Spleen (tissue), 11 donors: ENCODE data around the gene IL1R2. TPM values are rescaled to one million over a fixed set of nuclear protein-coding genes. Genes with fewer than 3 reads are reported as not detected.
"Not testable (repeated sequence)": the region's sequence is repeated elsewhere in the genome, so short reads cannot be mapped to it uniquely, and the experiment has no call there.

Experiments used
- DNase-seq: peaks from one replicate; pipeline ENCODE4 v3.0.0-alpha.2; 2020
- H3K27ac ChIP-seq, 8 donors: fragments of 200-600 bp; sonication (generic) in 7 of 8; 1 replicate in 4 of 8; 2 replicates in 4 of 8; pipeline versions ENCODE4 v1.5.0 to v1.8.0; 2016 to 2021; ENCODE audit warnings: inconsistent platforms in 4 of 8, mild to moderate bottlenecking in 4 of 8, moderate library complexity in 1 of 8
- H3K27me3 ChIP-seq, 7 donors: fragments of 200-600 bp; sonication (generic) in 6 of 7; replicated peaks in 1 of 7; 1 replicate in 4 of 7; 2 replicates in 3 of 7; pipeline versions ENCODE4 v1.5.0 to v1.8.0; 2016 to 2021; ENCODE audit warnings: inconsistent platforms in 3 of 7, mild to moderate bottlenecking in 1 of 7
- H3K36me3 ChIP-seq, 6 donors: fragments of 200-600 bp; sonication (generic) in 5 of 6; 1 replicate in 4 of 6; 2 replicates in 2 of 6; pipeline versions ENCODE4 v1.5.0 to v1.8.0; 2016 to 2021; ENCODE audit warnings: inconsistent platforms in 2 of 6
- H3K4me1 ChIP-seq, 6 donors: fragments of 200-600 bp; sonication (generic) in 5 of 6; 1 replicate in 3 of 6; 2 replicates in 3 of 6; pipeline versions ENCODE4 v1.5.0 to v1.8.0; 2016 to 2021; ENCODE audit warnings: inconsistent platforms in 3 of 6
- H3K4me3 ChIP-seq, 8 donors: fragments of 200-600 bp; sonication (generic) in 7 of 8; 1 replicate in 4 of 8; 2 replicates in 4 of 8; pipeline versions ENCODE4 v1.5.0 to v1.8.0; 2016 to 2021; ENCODE audit warnings: inconsistent platforms in 4 of 8, mild to moderate bottlenecking in 4 of 8, moderate library complexity in 2 of 8
- H3K9me3 ChIP-seq, 8 donors: fragments of 200-600 bp; sonication (generic) in 7 of 8; 1 replicate in 4 of 8; 2 replicates in 4 of 8; pipeline versions ENCODE4 v1.5.0 to v1.8.0; 2016 to 2021; ENCODE audit warnings: inconsistent platforms in 4 of 8
- POLR2A ChIP-seq, 3 donors: fragments of 450-650 bp; IDR thresholded peaks; one replicate each; pipeline ENCODE4 v1.5.1; 2017; ENCODE audit warnings: antibody characterized with exemption in 3 of 3, mild to moderate bottlenecking in 1 of 3
- POLR2AphosphoS5 ChIP-seq, 3 donors: sonication (generic); formaldehyde crosslinking; IDR thresholded peaks; one replicate each; pipeline ENCODE4 v1.5.1; 2017; ENCODE audit warnings: antibody characterized with exemption in 3 of 3
- WGBS, 5 donors: extraction: QIAGEN DNeasy Blood & Tissue Kit in 3 of 5; methylation state at CpG; one replicate each; pipeline versions ENCODE4 v1.1.5 to v1.1.7; 2013 to 2018; 5-methylcytosine and 5-hydroxymethylcytosine counted together
- intact Hi-C: fragments of 100-400 bp; cut with DNase I; formaldehyde crosslinking; loops from one replicate; pipeline ENCODE4 v1.15.0; 2023; ENCODE audit warnings: low total_unique reads
- polyA plus RNA-seq, 3 donors: library from polyadenylated mRNA; stranded (reverse); fragments of 200-250 nt; gene quantifications; one replicate each; pipeline ENCODE4 v1.2.1, GENCODE V29; 2013
- total RNA-seq, 7 donors: library from RNA; depleted of rRNA in 3 of 7; stranded (reverse); fragments of >200 nt in 3 of 7; fragmentation: NEBNext Ultra II Directional in 4 of 7; extraction: Animal tissue kit (Norgen Biotek cat#: 25700) in 4 of 7; gene quantifications; one replicate each; pipeline versions ENCODE4 v1.1.0 to v1.2.1, GENCODE V29; 2016 to 2021
- TF ChIP-seq, protein P1 (sequence below), 11 experiments: fragments of 200-600 bp in 7 of 11; fragments of 450-650 bp in 4 of 11; sonication (generic) in 4 of 11; IDR thresholded peaks in 8 of 11; conservative IDR thresholded peaks in 3 of 11; 1 replicate in 7 of 11; 2 replicates in 4 of 11; pipeline versions ENCODE4 v1.4.0 to v1.8.0; 2016 to 2021; ENCODE audit warnings: antibody characterized with exemption in 11 of 11, inconsistent platforms in 4 of 11, mild to moderate bottlenecking in 1 of 11
- donor health status: healthy with polysubstance abuse.
- donor health status: DM: no; HTN: no; CAD: no; lungs with moderate emphysema.
- donor health status: DM: no; HTN: no; CAD: no.
- donor health status: Bipolar disorder and iron deficiency.
- donor health status: healthy.
- donor health status: DM: no; HTN: no; CAD: no.
- donor health status: DM: yes; HTN: yes; CAD: no.

Gene IL1R2
- total and polyA plus RNA-seq, 10 donors, result 20.1 to 607 (median 116) TPM

- Histone ChIP-seq H3K9me3 (no peaks in the 10 kb centered on the region), H3K27ac (peak overlapping the region in 1 of 8 donors; percentile 95), H3K27me3 (no peaks in the 10 kb centered on the region), H3K4me1 (peaks cover 3 to 74% (median 15%) of the 10 kb centered on the region in 6 donors), H3K36me3 (peaks cover 0 to 84% (median 0%) of the 10 kb centered on the region in 6 donors), H3K4me3 (peak overlapping the region in 2 of 8 donors; percentile 19 to 22)
- TF ChIP-seq POLR2A (IDR thresholded peaks at IDR 0.05) (no peak), POLR2AphosphoS5 (IDR thresholded peaks at IDR 0.05) (no peak)
- TF ChIP-seq, protein P1, sequence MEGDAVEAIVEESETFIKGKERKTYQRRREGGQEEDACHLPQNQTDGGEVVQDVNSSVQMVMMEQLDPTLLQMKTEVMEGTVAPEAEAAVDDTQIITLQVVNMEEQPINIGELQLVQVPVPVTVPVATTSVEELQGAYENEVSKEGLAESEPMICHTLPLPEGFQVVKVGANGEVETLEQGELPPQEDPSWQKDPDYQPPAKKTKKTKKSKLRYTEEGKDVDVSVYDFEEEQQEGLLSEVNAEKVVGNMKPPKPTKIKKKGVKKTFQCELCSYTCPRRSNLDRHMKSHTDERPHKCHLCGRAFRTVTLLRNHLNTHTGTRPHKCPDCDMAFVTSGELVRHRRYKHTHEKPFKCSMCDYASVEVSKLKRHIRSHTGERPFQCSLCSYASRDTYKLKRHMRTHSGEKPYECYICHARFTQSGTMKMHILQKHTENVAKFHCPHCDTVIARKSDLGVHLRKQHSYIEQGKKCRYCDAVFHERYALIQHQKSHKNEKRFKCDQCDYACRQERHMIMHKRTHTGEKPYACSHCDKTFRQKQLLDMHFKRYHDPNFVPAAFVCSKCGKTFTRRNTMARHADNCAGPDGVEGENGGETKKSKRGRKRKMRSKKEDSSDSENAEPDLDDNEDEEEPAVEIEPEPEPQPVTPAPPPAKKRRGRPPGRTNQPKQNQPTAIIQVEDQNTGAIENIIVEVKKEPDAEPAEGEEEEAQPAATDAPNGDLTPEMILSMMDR (IDR thresholded peaks at IDR 0.05 in 8 of 11, conservative IDR thresholded peaks at IDR 0.05 in 3 of 11), result no peak
- intact Hi-C loops, result loop anchor here (10.0 kb wide), 1 partner anchor 444 kb away; no protein-coding TSS in a partner anchor
- WGBS, 5 donors, result 78 to 87% (median 84%) methylated on average over 7 of the region's 7 CpGs
- DNase-seq, result no peak
These were observed 9.3 kb downstream of the IL1R2 start for GRCh38 chr2:102000813-102001766.

- no peaks in the 10 kb centered on the region for H3K9me3 ChIP-seq
- peaks cover 0 to 85% (median 0%) of the 10 kb centered on the region in 6 donors for H3K36me3 ChIP-seq
- peak overlapping the region in 1 of 8 donors; percentile 95 for H3K27ac ChIP-seq
- no peak overlapping the region for H3K4me3 ChIP-seq
- intact Hi-C loops, result loop anchor here (10.0 kb wide), 1 partner anchor 443 kb away; no protein-coding TSS in a partner anchor
- no peak for DNase-seq
- no peaks in the 10 kb centered on the region for H3K27me3 ChIP-seq
- TF ChIP-seq POLR2AphosphoS5 (IDR thresholded peaks at IDR 0.05) (no peak), POLR2A (IDR thresholded peaks at IDR 0.05) (no peak)
- TF ChIP-seq, protein P1 (IDR thresholded peaks at IDR 0.05 in 8 of 11, conservative IDR thresholded peaks at IDR 0.05 in 3 of 11), result no peak
- peaks cover 10 to 79% (median 20%) of the 10 kb centered on the region in 6 donors for H3K4me1 ChIP-seq
- WGBS, 5 donors, result 75 to 88% (median 79%) methylated on average over 4 of the region's 4 CpGs
These were observed 10.0 kb downstream of the IL1R2 start for GRCh38 chr2:102001767-102002142.

DNA sequence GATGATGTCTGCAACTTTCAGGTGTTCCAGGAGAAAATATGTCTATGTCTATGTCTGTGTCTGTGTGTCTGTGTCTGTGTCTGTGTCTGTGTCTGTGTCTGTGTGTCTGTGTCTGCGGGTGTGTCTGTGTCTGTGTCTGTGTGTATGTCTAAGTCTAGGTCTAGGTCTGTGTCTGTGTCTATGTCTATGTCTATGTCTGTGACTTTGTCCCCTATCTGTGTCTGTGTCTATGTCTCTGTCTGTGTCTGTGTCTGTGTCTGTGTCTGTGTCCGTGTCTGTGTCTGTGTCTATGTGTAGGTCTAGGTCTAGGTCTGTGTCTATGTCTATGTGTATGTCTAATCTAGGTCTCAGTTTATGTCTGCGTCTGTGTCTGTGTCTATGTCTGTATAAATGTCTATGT is 10.5 kb downstream of the IL1R2 start:
- Histone ChIP-seq H3K4me1 (peaks cover 10 to 76% (median 19%) of the 10 kb centered on the region in 6 donors), H3K9me3 (no peaks in the 10 kb centered on the region), H3K36me3 (peaks cover 0 to 85% (median 0%) of the 10 kb centered on the region in 6 donors), H3K4me3 (no peak overlapping the region), H3K27me3 (no peaks in the 10 kb centered on the region), H3K27ac (peak overlapping the region in 1 of 8 donors; percentile 95)
- no peak for TF ChIP-seq POLR2AphosphoS5 (IDR thresholded peaks at IDR 0.05)
- TF ChIP-seq POLR2A (IDR thresholded peaks at IDR 0.05), result no peak
- TF ChIP-seq, protein P1 (IDR thresholded peaks at IDR 0.05 in 8 of 11, conservative IDR thresholded peaks at IDR 0.05 in 3 of 11), result no peak
- WGBS, 5 donors, result 75 to 92% (median 79%) methylated on average over 3 of the region's 3 CpGs
- intact Hi-C loops, result loop anchor here (10.0 kb wide), 1 partner anchor 443 kb away; no protein-coding TSS in a partner anchor
- no peak for DNase-seq

GRCh38 chr2:102002909-102003308 is 11.1 kb downstream of the IL1R2 start:
- peaks cover 0 to 85% (median 0%) of the 10 kb centered on the region in 6 donors for H3K36me3 ChIP-seq

More at GRCh38 chr2:102002909-102003308, 11.1 kb downstream of the IL1R2 start:
- peaks cover 10 to 71% (median 19%) of the 10 kb centered on the region in 6 donors for H3K4me1 ChIP-seq
- intact Hi-C loops, result loop anchor here (10.0 kb wide), 1 partner anchor 442 kb away; no protein-coding TSS in a partner anchor
- H3K9me3 ChIP-seq, H3K4me3 ChIP-seq, H3K27me3 ChIP-seq, H3K27ac ChIP-seq, DNase-seq: not testable (repeated sequence)
- 89 to 99% (median 97%) methylated on average over 3 of the region's 3 CpGs for WGBS, 5 donors
